Glutamatergic neuron (in vitro differentiated cells): ENCODE data around the gene PEPD. TPM values are rescaled to one million over a fixed set of nuclear protein-coding genes. Genes with fewer than 3 reads are reported as not detected.

Source experiments
- DNase-seq: peaks from one replicate; pipeline ENCODE4 v3.0.0; 2022
- H3K27ac Mint-ChIP-seq: one replicate; pipeline ENCODE4 v1.8.0; 2020; ENCODE audit warnings: mild to moderate bottlenecking, mixed read lengths, inconsistent platforms; ENCODE audit not compliant: unreplicated experiment
- H3K27me3 Mint-ChIP-seq: one replicate; pipeline ENCODE4 v1.8.0; 2020; ENCODE audit warnings: mild to moderate bottlenecking, moderate library complexity, mixed read lengths, inconsistent platforms; ENCODE audit not compliant: unreplicated experiment
- H3K36me3 Mint-ChIP-seq: one replicate; pipeline ENCODE4 v1.8.0; 2020; ENCODE audit warnings: mild to moderate bottlenecking, mixed read lengths, inconsistent platforms; ENCODE audit not compliant: unreplicated experiment
- H3K4me1 Mint-ChIP-seq: one replicate; pipeline ENCODE4 v1.8.0; 2020; ENCODE audit warnings: mild to moderate bottlenecking, low read depth, mixed read lengths, inconsistent platforms; ENCODE audit not compliant: unreplicated experiment
- H3K4me3 Mint-ChIP-seq: one replicate; pipeline ENCODE4 v1.8.0; 2020; ENCODE audit warnings: mild to moderate bottlenecking, mixed read lengths, inconsistent platforms; ENCODE audit not compliant: unreplicated experiment
- H3K9me3 Mint-ChIP-seq: one replicate; pipeline ENCODE4 v1.8.0; 2020; ENCODE audit warnings: mild to moderate bottlenecking, moderate library complexity, mixed read lengths, inconsistent platforms; ENCODE audit not compliant: unreplicated experiment
- total RNA-seq: library from RNA; stranded (reverse); fragmentation: NEBNext Ultra II Directional; extraction: Animal tissue kit (Norgen Biotek cat#: 25700); gene quantifications from one replicate; pipeline ENCODE4 v1.2.1, GENCODE V29; 2021; ENCODE audit not compliant: unreplicated experiment
- TF ChIP-seq, protein P1 (sequence below): fragments of 200-600 bp; sonication (generic); IDR thresholded peaks from one replicate; pipeline ENCODE4 v1.5.0; 2021; ENCODE audit not compliant: partially characterized antibody, unreplicated experiment

The PEPD gene
- total RNA-seq, 1 donor from 2014 or later: 93.3 TPM

- Mint-ChIP-seq H3K27ac (no peak overlapping the region), H3K4me3 (no peak overlapping the region), H3K27me3 (peaks cover 5% of the 10 kb centered on the region), H3K36me3 (no peaks in the 10 kb centered on the region), H3K4me1 (peaks cover 9% of the 10 kb centered on the region), H3K9me3 (peaks cover 6% of the 10 kb centered on the region)
- DNase-seq: no peak
- TF ChIP-seq, protein P1, sequence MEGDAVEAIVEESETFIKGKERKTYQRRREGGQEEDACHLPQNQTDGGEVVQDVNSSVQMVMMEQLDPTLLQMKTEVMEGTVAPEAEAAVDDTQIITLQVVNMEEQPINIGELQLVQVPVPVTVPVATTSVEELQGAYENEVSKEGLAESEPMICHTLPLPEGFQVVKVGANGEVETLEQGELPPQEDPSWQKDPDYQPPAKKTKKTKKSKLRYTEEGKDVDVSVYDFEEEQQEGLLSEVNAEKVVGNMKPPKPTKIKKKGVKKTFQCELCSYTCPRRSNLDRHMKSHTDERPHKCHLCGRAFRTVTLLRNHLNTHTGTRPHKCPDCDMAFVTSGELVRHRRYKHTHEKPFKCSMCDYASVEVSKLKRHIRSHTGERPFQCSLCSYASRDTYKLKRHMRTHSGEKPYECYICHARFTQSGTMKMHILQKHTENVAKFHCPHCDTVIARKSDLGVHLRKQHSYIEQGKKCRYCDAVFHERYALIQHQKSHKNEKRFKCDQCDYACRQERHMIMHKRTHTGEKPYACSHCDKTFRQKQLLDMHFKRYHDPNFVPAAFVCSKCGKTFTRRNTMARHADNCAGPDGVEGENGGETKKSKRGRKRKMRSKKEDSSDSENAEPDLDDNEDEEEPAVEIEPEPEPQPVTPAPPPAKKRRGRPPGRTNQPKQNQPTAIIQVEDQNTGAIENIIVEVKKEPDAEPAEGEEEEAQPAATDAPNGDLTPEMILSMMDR: no peak
Measured at GRCh38 chr19:33530842-33531241, 9.3 kb upstream of the PEPD start.

- peaks cover 4% of the 10 kb centered on the region for H3K27me3 Mint-ChIP-seq
- no peaks in the 10 kb centered on the region for H3K36me3 Mint-ChIP-seq
- H3K4me3 Mint-ChIP-seq: no peak overlapping the region
- H3K27ac Mint-ChIP-seq: no peak overlapping the region
- H3K9me3 Mint-ChIP-seq: peaks cover 6% of the 10 kb centered on the region
- no peak for DNase-seq
- peaks cover 10% of the 10 kb centered on the region for H3K4me1 Mint-ChIP-seq
- TF ChIP-seq, protein P1: no peak
Measured at GRCh38 chr19:33530296-33530695, 8.7 kb upstream of the PEPD start.

GRCh38 chr19:33529094-33529676 lies 7.6 kb upstream of the PEPD start:
- H3K27me3 Mint-ChIP-seq: peaks cover 4% of the 10 kb centered on the region
- TF ChIP-seq, protein P1: no peak
- H3K4me1 Mint-ChIP-seq: peaks cover 18% of the 10 kb centered on the region
- no peaks in the 10 kb centered on the region for H3K36me3 Mint-ChIP-seq
- H3K4me3 Mint-ChIP-seq: no peak overlapping the region
- peaks cover 3% of the 10 kb centered on the region for H3K9me3 Mint-ChIP-seq
- no peak overlapping the region for H3K27ac Mint-ChIP-seq
- no peak for DNase-seq

DNA sequence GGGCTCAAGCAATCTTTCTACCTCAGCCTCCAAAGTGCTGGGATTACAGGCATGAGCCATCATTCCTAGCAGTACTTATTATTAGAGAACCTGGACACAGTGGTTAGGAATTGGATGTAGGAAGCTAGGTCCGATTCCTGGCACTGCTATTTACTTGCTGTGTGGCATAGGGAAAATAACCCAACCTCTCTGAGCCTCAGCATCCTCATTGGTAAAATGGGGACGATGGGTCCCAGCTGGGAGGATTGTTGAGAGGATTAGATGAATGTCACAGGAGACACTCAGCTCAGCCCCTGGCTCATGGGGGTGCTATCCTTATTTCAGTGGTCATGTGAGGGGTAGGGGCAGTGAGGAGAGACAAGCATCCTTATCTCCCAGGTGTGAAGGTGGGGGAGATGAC lies 6.8 kb upstream of the PEPD start:
- Mint-ChIP-seq H3K36me3 (no peaks in the 10 kb centered on the region), H3K27ac (no peak overlapping the region), H3K27me3 (peaks cover 2% of the 10 kb centered on the region)

DNA sequence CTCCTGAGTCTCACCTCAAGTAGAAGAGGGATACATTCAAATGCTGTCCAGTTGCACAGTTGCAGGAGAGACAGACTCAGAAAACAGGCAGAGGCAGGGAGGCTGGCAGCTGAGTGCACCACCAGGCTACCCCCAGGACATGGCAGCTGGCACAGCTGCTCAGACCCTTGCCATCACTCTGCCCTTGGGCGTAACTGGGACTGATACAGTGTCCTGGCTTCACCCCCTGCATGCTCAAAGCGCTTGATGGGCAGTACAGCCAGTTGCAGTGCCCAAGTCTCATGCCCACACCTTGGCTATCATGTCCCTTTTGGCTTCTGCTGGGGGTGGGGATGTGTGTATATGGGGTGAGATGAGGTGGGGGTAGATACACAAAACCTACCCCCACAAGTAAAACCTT lies 5.5 kb upstream of the PEPD start:
- H3K27me3 Mint-ChIP-seq: peaks cover 3% of the 10 kb centered on the region
- H3K4me3 Mint-ChIP-seq: no peak overlapping the region
- H3K4me1 Mint-ChIP-seq: peaks cover 19% of the 10 kb centered on the region

More for the DNA sequence above, 6.8 kb upstream of the PEPD start:
- H3K4me3 Mint-ChIP-seq: no peak overlapping the region
- peaks cover 1% of the 10 kb centered on the region for H3K9me3 Mint-ChIP-seq
- peaks cover 18% of the 10 kb centered on the region for H3K4me1 Mint-ChIP-seq
- no peak for DNase-seq
- TF ChIP-seq, protein P1: no peak

More for the DNA sequence above, 5.5 kb upstream of the PEPD start:
- H3K36me3 Mint-ChIP-seq: no peaks in the 10 kb centered on the region
- no peak for DNase-seq
- H3K9me3 Mint-ChIP-seq: peaks cover 1% of the 10 kb centered on the region
- TF ChIP-seq, protein P1: no peak
- no peak overlapping the region for H3K27ac Mint-ChIP-seq
